IPS-11a (cell line): ENCODE measurements around the gene NKPD1.

Experiments used
- H3K4me3 ChIP-seq: one replicate; pipeline ENCODE4 v1.5.1; 2013; ENCODE audit warnings: low read depth, low read length, control low read depth

The NKPD1 gene

DNA sequence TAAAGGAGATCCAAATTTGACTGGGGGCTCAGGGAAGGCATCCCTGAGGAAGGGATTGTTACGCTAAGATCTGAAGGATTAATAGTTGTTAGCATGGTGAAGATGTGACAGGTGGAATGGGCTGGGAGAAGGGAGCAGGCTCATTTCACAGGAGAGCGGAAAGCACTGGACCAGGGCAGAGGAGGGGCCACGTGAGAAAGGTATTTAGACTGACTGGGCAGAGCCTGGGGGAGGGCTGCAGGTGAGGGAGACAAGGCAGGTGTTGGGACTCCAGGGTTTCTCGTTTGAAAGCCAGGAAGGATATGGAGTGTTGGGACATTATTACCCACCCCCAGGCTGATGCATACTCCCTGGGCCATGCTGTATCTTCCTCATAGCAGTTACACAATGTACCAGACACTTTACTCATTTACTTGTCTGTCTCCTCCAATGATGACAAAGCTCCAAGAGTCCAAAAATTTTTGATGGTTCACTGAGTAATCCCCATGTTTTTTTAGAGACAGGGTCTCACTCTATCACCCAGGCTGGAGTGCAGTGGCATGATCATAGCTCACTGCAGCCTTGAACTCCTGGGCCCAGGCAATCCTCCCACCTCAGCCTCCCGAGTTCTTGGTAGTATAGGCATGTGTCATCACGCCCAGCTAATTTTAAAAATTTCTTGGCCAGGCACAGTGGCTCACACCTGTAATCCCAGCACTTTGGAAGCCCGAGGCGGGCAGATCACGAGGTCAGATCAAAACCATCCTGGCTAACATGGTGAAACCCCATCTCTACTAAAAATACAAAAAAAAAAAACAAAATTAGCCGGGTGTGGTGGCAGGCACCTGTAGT, 14.9 kb upstream of the NKPD1 start:
- H3K4me3 ChIP-seq: no peak overlapping the region

DNA sequence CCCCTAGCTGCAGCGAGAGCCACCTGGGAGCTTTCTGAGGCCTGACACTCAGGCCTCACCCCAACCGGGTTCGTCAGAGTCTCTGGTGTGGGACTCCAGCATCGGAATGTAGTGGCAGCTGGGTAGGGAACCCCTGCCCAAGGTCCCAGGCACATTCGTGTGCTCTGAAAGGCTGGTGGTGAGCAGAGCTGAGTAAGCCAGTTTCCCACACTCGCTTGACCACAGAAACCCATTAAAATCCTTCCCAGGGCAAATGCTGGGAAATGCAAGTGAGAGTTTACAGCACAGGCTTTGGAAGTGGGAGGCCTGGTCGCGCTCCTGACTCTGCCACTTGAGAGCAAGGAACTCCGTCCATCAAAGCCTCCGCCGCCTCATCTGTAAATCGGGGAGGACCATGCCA, 13.0 kb upstream of the NKPD1 start:
- H3K4me3 ChIP-seq: no peak overlapping the region

DNA sequence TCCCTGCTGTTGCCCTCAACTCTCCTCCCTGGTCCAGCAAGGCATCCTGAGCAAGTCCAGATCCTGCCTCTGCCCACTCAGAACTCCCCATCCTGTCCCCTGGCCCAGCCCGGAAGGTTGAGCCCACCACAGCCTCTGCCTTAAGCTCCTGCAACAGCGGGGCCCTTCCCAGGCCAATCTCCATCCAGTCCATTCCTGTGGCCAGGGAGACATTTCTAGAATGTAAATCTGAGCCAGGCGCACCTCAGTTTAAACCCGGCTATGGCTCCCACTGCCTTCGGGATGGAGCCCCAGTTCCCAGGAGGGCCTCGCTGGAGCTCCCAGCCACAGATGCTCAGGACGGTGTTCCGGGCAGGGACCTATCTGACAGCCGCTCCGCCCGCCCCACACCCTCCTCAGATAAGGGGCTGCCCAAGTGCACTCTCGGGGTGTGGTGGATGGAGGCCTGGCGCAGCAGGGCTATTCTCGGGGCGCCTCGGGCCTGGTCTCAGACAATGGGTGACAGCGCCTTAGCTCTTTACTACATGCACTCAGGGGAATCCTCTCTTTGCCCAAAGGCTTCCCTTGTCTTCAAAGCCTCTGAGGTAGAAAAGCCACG, 11.9 kb upstream of the NKPD1 start:
- no peak overlapping the region for H3K4me3 ChIP-seq

DNA sequence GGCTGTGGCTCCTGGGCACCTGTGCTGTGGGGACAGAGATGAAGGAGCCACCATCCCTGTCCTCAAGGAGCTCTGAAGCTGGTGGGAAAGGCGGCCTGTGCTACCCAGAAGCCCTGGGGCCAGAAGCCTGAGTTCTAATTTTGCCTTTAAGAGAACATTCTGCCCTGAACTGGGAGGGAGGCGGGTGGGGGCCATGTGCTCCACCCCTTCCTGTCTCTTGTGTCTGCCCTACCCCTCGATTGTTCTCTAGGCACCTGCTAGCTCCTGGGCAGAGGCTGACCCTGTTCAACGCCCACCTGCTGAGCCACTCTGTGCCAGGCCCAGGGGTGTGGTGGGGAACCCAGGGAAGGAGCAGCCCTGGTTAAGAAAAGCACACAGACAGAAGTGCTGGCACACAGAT, 11.4 kb upstream of the NKPD1 start:
- no peak overlapping the region for H3K4me3 ChIP-seq

DNA sequence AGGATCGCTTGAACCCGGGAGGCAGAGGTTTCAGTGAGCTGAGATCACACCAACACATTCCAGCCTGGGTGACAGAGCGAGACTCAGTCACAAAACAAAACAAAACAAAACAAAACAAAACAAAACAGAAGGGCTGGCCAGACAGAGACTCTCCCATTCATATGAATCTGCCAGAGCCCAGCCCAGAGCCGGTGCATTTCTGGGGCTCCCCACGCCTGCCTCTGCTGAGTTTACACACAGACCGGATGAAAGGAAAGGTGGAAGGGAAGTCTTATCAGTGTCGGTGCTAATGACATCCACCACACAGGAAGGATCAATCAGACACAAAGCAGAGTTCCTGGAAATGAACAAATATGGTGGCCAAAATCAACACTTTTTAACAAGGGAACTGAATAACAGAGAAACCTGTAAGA, 10.4 kb upstream of the NKPD1 start:
- H3K4me3 ChIP-seq: no peak overlapping the region

DNA sequence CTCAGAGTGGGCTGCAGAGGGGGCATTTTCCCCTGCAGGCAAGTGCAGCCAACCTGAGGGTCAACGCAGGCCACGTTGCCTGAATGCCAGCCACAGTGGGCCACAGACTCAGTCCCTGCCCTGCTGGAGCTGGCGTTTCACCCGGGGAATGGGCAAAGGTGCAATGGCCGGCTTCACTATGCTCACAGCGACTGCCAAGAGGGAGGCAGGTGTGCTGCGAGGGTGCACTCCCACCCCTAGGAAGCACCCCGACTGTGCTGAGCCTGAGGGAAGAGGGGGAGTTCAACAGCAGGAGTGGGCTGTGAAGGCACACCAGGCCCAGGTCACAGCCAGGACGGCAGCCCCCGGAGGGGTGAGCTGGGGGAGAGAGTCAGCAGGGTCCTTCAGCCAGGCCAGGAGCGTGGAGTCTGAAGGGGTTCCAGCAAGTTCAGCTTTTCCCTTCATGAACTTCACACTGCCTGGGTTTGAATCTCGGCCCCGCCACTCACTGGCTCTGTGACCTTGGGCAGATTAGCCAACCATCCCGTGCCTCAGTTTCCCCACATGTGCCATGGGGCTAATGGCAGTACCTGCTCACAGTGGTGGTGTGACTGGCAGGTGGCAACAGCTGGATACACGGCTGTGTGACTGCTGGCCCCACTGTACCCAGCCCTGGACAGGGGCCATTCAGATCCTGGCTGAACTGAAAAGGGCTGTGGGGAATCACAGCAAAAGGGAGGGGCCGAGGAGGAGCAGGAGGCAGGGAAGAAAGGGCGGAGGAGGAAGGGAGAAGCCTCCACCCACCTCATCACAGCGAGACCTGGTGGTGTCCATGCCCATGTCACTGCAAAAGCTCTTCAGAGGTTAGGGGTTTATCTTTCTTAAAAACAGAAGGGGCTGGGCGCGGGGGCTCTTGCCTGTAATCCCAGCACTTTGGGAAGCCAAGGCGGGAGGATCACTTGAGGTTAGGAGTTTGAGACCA, 9.6 kb upstream of the NKPD1 start:
- no peak overlapping the region for H3K4me3 ChIP-seq

DNA sequence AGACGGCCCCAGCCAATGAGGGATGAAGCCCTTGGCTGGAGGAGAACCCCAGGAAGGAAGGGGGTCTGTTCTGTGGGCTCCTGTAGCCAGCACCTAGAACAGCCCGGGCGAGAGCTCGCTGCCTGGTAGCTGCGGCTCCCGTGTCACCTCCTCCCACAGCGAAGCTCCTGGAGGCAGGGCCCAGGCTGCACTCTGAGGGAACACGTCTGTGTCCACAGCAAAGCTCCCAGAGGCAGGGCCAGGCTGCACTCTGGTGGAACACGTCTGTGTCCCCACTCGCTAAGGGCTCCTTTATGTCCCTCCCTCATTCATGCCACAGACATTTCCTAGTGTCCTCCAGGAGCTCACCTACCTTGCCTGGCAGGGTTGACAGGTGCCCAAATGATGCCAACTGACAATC, 8.8 kb upstream of the NKPD1 start:
- H3K4me3 ChIP-seq: no peak overlapping the region

DNA sequence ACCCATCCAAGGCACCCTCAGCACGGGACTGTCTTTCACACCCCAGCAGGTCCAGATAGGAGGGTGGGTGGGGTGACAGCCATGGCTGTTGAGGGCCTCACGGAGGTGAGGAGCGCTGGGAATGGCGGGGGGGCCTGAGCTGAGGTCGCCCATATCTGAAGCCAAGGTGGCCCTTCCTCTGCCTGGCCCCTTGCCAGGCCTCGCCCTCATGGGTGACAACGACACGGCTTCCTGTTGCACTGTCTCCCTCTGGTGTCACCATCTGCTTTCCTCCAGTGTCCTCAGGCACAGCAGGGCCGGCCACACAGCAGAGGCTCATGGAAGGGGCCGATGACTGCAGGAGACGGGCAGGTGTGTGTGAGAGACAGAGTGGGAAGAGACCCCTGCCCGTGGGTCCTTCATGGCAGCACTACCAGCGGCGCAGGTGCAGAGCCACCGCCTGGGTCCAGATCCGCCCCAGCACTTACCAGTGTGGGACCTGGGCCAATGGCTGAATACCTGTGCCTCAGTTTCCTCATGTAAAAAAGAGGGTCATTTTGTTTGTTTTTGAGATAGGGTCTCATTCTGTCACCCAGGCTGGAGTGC, 8.1 kb upstream of the NKPD1 start:
- no peak overlapping the region for H3K4me3 ChIP-seq

DNA sequence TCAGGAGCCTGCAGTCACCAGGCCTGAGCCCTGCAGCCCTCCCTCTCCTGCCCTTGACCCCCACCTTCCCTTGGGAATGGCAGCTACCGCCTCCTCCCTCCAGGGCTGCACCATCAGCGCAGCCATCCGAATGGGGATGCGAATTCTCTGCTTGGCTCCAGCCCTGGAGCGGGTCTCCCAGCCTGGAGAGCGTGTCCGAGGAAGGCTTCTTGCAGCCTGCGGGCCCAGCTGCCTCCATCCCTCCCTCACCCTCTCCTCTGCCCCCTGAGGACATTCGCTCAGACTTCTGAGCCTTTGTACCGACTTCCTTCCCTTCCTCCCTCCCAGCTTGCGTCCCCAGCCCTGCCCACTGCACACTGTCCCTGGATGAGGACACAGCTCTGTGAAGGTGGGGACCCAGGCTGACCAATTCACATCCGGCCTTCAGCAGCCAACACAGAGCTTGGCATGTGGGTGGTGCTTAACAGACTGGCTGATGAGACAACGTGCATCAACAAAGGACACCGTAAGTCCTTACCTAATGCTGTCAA, 6.0 kb upstream of the NKPD1 start:
- H3K4me3 ChIP-seq: no peak overlapping the region

DNA sequence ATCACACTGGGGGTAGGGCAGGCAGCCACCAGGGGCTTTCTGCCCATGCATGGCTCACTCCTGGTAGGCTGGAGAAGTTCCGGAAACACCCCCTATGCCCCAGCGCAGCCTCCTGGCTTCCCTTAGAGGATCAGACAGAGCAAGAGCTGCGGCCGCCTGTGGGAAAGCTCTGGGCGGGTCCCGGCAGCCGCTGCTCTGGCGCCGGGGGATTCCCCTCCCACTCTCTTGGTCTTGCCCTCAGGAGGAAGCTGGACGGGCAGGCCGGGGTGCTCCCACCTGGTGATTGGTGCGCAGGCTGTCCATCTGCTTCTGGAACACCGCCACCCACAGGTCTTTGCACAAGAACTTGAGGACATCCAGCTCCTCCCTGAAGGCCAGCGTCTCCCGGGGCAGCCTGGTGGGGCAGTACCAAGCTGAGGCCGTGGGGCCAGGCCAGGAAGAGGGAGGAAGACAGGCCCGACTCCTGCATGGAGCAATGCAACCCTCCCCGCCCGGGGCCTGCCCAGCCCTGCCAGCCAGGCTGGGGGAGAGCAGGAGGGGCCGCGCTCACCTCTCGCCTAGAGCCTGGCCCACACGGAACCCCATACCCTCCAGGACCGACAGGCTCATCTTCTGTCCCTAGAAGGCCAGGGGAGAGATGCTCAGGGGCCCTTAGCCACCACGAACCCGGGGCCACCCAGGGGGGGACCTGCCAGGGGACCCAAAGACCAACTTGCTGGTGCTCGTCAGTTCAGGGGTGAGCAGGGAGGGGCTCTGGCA, 4.0 kb upstream of the NKPD1 start:
- no peak overlapping the region for H3K4me3 ChIP-seq

DNA sequence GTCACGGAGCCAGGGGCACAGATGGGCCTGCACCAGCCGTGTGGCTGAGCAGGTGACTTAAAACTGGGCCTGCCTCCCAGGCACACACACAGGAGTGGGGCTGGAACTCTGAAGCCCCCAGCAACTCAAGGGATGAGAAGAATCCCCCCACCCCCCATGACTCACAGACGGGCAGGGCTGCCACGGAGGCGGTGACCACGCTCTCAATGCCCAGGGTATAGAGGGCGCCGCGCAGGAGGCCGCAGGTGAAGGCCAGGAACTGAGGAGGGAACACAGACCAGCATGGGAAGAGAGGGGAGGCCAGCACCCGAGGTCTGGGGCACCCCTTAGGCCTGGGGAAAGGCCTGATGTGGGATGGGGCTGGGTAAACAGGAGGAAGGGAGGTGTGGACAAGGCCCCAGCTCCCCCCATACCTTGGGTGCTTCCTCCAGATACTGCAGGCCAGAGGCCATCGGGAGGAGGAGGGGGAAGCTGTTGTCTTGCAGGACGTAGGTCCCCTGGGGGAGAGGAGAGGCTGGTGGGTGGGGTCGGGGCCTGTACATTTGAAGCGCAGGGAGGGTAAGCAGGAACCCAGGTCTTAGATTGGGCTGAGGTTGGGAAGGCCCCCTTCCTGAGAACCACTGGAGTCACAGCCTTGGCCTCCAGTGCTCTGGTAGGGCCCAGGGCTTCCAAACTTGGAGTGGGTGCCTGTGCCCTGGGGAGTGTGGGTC, 3.1 kb upstream of the NKPD1 start:
- H3K4me3 ChIP-seq: no peak overlapping the region

DNA sequence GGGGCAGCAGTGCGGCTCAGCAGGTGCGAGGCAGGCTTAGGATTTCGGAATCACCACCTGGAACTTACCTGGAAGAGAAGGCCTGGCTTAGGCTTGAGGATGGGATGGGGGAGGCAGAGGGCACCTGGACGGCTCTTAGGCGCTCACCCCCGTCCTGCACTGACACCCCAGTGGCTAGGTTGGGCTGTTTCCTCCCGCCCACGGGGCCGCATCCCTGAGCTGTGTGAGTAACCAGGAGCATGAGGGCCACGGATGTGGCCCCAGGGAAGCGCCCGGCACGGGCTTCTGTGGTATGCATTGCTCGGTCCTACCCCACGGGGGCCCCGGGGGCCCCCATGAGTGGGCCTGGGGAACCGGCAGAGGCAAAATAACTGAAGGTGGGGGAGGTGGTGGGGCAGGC, 2.4 kb upstream of the NKPD1 start:
- H3K4me3 ChIP-seq: no peak overlapping the region

DNA sequence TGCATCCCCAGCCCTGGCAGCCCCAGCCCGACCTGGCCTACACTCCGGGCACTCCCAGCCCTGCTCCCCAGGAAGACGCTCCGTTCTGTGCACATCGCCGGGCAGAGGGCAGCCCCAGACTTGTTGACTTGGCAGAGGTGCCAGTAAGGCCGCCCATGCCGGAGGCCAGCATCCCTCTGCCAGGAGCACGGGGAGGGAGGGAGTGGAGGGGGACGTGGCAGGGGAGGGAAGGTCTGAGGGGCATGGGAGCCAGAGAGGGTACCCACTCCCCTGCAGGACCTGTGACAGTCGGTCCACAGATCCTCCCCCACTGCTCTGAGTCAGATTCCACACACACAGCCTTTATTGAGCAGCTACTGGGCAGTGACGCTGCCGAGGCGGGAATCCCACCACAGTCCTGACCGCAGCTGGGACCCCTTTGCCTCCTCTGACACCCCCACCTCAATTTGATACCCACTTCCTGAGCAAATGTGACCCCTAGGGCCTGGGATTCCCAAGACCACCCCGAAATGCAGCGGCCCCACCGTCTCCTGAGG, 1.9 kb upstream of the NKPD1 start:
- no peak overlapping the region for H3K4me3 ChIP-seq

DNA sequence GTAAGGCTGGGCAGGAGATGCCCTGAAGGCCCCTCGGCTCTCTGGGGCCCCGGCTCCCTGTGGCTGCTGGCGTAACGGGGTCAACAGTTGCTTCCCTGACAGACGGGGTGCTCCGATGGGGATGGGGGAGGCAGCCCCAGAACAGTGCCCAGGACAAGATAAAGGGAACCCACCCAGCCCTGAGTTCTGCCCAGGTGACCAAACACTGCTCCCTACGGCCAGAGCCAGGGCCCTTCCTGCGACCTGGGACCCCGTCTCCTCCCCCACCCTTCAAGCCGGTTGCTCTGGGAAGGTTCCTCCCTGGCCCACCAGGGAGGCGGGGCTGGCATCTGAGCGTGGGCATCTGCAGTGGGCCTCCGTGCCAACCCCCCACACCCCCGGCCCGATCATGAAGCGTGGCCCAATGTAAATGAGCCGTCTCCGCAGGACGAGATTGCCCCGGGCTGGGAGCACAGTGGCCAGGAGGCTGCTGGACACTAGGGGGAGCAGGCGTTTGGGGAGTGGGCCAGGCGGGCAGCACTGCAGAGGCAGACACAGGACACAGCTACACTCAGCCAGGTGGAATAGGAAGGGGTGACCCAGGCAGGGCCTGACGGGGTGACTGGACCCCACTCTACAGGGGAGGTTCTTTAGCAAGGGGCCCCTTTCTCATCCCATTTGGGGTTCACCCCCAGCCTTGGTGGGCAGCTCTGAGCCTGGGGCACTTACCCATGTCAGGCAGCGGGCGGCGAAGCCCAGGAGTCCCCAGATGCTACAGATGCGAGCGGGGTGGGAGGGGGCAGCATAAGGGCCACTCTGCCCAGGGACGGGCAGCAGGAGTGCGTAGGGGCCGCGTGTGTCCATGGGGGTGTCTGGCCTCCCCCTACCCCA, 1.2 kb upstream of the NKPD1 start:
- H3K4me3 ChIP-seq: no peak overlapping the region

DNA sequence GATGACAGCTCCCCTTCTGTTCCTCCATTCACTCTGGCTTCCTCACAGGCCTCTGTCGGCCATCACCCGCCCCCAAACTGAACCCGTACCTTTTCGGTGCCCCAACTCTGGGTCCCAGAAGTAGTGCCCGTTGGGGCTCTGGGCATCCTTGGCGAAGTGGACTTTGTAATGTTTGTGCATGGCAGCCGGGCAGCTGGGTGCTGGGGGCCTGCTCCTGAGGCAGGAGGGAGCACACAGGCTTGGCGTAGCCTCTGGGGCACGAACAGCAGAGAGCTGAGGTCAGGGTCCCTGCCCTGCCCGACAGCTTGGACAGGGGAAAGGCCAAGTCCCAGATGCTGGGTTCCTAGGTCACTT, 834 bp downstream of the NKPD1 start:
- no peak overlapping the region for H3K4me3 ChIP-seq

DNA sequence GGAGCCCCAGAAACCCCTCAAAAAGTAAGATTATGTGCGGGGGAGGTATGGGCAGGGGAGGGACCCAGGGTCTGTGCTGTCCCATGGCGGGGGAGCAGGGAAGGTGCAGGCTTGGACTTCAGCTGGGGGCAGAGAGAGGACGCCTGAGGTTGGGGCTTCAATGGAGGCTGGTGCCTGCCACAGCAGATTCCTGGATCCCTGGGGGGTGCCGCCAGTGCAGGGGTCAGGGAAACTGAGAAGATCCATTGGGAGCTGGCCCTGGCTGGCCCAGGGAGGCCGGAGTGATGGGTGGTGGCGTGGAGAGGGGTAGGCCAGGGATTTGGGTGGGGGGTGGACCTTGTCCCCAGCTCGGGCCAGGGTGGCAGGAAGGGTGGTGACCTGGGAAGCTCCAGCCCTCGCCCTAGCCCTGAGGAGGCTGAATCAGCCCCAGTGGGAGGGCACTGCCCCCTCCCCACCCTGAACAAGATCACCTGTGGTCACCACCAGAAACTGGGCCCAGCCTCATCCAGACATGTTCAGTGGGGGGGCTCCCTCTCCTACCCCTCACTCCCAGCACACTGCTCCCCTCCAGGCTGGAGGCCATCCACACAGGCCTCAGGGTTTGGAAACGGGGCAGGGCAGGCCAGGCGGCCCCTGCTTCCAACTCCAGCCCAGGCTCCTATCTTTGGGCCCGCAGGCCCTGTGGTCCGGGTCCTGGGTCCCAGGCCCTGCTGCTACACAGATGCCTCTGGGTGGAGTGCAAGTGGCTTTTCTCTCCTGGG, 1.4 kb downstream of the NKPD1 start:
- no peak overlapping the region for H3K4me3 ChIP-seq

DNA sequence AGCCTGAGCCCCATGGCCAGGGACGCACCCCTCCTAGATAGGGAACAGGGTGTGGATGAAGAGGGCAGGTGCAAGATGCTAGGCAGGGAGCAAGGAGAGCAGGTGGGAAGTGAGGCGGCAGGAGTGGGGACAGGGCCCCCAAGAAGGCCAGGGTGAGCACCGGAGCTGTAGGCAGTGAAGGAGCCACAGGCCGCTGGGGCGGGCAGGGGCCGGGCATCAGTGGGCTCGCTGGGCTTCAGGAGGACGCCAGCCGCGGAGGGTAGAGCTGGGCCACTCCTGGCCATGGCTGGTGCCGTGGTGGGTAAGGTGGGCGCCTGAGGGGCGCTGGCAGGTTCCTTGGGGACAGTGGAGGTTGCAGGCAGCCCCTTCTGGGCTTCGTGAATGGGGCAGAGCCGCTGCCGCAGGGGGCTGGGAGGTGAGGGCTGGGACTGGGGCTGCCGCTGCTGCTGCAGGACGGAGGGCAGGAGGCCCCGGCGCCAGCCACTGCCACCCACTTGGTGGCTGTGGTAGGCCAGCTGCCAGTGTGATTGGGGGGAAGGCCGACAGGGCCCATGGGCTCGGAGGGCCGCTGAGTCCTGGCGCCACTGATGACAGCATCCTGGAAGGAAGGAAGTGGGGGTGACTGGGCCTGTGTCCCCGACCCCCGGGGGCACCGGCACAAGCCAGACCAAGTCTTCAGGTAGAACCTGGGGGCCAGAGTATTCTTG, 2.1 kb downstream of the NKPD1 start:
- H3K4me3 ChIP-seq: no peak overlapping the region
